ENCODE measurements around the gene DIAPH3.

The DIAPH3 gene

DNA sequence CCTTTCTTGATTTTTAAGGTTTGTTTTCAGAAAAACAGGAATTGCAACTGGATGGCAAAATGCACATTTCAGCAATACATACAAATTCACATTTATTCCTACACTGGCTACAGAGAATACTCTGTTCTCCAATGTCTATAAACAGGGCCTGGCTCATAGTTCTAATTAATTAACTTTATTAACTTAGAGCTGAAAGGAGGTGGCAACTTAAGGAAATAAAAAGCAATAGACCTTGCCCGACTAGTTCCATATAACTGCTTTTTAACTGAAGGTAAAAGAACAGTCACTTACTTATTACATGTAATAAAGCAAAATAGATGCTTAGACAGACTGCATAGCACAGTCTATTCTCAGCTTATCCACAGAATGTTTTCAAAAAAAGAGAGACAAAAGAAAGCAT is 498.5 kb downstream of the DIAPH3 start:
- Mint-ChIP-seq H3K4me1 (ENCODE audit: low read depth) (no peaks in the 10 kb centered on the region), H3K27ac (no peak overlapping the region), H3K27me3 (no peaks in the 10 kb centered on the region), H3K9me3 (ENCODE audit: low read depth) (no peaks in the 10 kb centered on the region), H3K36me3 (no peaks in the 10 kb centered on the region), H3K4me3 (no peak overlapping the region)

DNA sequence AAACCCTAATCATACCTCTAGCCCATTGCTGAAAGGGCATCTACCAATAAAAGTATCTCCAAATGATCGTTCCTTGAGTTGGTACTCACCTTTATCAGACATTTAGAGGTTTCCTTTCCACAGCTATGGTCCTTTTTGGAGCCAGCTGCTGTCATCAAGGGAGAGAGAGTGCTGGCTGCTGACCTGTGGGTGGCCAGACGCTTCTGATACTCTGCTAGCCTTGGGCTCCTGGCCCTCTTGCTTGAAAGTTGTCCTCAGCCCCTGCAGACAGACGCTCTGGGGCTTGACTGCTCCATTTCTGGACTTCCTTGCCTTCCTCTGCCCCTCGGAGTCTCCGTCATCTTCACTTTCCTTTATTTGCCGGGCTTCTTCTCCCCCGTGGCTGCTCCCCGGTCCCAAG is 499.1 kb downstream of the DIAPH3 start:
- no peaks in the 10 kb centered on the region for H3K9me3 Mint-ChIP-seq (ENCODE audit: low read depth)
- no peaks in the 10 kb centered on the region for H3K27me3 Mint-ChIP-seq
- H3K4me1 Mint-ChIP-seq (ENCODE audit: low read depth) = no peaks in the 10 kb centered on the region
- no peak overlapping the region for H3K27ac Mint-ChIP-seq
- no peak overlapping the region for H3K4me3 Mint-ChIP-seq
- no peaks in the 10 kb centered on the region for H3K36me3 Mint-ChIP-seq

DNA sequence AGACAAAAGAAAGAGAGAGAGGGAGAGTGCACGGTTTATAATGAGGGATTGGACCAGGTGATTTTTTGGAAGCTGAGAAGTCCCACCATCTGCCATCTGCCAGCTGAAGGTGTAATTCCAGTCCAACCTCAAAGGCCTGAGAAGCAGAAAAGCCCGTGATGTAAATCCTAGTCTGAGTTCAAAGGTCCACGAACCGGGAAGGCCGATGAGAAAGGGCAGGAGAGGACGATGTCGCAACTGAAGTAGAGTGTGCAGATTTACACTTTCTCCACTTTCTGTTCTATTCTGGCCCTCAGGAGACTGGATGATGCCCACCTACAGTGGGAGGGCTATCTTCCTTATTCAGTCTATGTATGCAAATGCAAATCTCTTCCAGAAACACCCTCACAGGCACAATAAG is 500.0 kb downstream of the DIAPH3 start:
- Mint-ChIP-seq H3K27me3 (no peaks in the 10 kb centered on the region), H3K4me3 (no peak overlapping the region), H3K4me1 (ENCODE audit: low read depth) (no peaks in the 10 kb centered on the region), H3K9me3 (ENCODE audit: low read depth) (no peaks in the 10 kb centered on the region), H3K27ac (no peak overlapping the region), H3K36me3 (no peaks in the 10 kb centered on the region)

DNA sequence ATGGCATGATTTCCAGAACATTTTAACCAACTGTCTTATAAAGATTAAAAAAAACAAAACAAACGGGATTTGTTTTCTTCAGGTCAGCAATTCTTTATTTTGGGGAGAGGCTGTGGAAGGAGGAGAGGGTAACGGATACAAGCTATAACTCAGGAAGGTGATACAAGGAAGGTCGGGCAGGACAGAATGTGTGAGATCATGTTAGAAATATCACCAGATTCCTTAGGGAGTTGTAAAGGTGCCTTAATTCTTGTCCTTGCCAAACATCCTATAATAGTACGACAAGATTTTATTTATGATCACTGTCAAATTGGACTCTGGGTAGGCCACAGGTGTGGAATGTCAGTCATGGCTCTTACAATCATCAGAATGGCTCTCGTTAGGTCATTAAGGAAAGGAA is 503.1 kb downstream of the DIAPH3 start:
- Mint-ChIP-seq H3K27me3 (no peaks in the 10 kb centered on the region), H3K4me3 (no peak overlapping the region), H3K9me3 (ENCODE audit: low read depth) (no peaks in the 10 kb centered on the region), H3K27ac (no peak overlapping the region), H3K4me1 (ENCODE audit: low read depth) (no peaks in the 10 kb centered on the region), H3K36me3 (no peaks in the 10 kb centered on the region)

DNA sequence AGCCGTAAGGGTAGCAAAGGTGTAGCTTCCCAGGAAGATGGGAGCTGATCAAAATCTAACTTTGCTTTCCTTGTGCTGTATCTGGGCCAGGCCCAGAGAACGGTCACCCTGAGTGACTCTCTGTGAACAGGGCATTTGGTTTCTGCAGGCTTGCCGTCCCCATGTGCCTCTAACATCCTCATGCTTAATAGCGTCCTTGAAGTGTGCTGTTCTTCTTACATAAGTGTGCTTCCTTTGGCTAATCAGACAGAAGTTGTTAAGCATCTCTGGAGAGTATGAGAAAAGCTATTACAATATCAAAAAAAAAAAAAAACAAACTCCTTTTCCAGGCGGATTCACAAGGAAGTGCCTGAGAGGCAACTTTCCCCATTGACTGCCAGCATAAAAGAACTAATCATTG is 503.7 kb downstream of the DIAPH3 start:
- Mint-ChIP-seq H3K36me3 (no peaks in the 10 kb centered on the region), H3K27ac (no peak overlapping the region), H3K9me3 (ENCODE audit: low read depth) (no peaks in the 10 kb centered on the region), H3K4me1 (ENCODE audit: low read depth) (no peaks in the 10 kb centered on the region), H3K27me3 (no peaks in the 10 kb centered on the region), H3K4me3 (no peak overlapping the region)

DNA sequence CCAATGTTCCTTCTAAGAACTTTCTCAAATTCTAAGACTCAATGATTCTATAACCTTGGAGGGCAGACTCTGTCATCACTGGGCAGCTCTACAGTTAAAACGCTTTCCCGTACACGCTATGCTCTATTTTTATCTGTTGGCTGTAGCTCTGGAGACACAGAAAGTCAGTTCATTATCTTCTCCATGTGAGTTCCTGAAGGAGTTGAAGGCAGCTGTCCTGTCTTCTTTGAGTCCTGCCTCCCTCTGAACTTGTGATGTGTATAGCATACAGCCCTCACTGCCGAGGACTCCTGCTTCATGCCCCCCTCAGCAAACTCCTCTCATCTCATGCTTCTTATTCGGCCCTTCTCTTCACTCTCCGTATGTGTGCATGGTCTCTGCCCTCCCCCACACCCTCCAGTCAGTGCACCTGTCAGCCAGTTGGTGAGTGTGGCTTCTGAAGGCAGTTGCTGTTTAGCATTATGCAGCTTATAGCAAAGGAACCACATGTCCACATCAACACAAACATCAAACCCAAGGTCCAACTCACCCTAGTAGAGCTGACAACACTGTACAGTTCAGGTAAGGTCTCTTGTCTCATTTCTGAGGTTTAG is 504.9 kb downstream of the DIAPH3 start:
- Mint-ChIP-seq H3K27ac (no peak overlapping the region), H3K36me3 (no peaks in the 10 kb centered on the region), H3K27me3 (no peaks in the 10 kb centered on the region), H3K9me3 (ENCODE audit: low read depth) (no peaks in the 10 kb centered on the region), H3K4me1 (ENCODE audit: low read depth) (no peaks in the 10 kb centered on the region), H3K4me3 (no peak overlapping the region)

DNA sequence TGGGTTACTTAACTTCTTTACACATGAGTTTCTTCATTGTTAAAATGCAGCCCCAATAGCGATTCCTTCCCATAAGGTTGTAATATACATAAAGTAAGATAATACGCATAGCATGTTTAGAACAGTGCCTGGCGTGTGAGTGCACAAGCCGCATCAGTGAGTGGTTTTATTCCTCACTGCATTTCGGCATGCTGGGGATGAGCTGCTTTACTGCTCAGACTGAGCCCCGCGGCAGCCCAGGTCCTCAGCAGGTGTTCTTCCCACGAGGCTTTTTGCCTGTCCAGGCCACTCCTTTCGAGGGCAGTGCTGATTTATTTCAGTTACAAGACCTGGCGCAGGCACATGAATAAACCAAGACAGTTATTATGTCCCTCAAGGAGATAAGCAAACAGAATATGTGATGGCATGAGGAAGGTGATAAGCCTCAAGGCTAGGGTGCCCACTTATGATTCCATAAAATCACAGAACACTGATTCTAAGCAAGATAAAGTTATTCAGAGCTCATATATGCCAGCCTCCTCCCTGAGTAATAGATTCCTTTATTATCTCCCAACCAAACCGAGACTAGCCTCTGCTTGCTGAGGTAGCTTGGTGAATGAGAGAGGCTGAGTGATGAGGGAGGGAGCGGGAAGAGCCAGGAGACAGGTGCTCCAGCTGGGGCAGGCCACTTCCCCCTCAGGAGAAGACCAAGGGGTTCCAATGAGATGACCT is 505.5 kb downstream of the DIAPH3 start:
- Mint-ChIP-seq H3K27me3 (no peaks in the 10 kb centered on the region), H3K27ac (no peak overlapping the region), H3K9me3 (ENCODE audit: low read depth) (no peaks in the 10 kb centered on the region), H3K36me3 (no peaks in the 10 kb centered on the region), H3K4me1 (ENCODE audit: low read depth) (no peaks in the 10 kb centered on the region), H3K4me3 (no peak overlapping the region)

DNA sequence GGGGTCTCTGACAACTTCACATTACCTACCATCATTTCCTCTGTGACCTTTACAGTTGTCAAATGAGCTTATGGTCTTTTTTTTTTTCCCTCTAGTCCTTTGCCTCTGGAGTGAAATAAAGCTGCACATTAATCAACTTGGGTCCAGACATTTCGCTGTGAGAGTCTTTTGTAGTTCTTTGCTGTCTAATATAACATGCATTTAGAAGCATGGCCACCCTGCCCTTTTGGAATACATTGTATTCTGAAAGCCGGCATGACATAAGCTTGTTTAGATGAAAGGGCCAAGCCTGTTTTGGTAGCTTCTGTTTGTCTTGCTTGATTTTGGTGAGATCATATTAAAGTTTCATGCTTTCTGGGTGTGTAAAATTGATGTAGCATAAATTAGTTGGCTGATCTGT is 509.8 kb downstream of the DIAPH3 start:
- Mint-ChIP-seq H3K9me3 (ENCODE audit: low read depth) (no peaks in the 10 kb centered on the region), H3K27ac (no peak overlapping the region), H3K4me1 (ENCODE audit: low read depth) (no peaks in the 10 kb centered on the region), H3K4me3 (no peak overlapping the region), H3K27me3 (peaks cover 5% of the 10 kb centered on the region), H3K36me3 (no peaks in the 10 kb centered on the region)

DNA sequence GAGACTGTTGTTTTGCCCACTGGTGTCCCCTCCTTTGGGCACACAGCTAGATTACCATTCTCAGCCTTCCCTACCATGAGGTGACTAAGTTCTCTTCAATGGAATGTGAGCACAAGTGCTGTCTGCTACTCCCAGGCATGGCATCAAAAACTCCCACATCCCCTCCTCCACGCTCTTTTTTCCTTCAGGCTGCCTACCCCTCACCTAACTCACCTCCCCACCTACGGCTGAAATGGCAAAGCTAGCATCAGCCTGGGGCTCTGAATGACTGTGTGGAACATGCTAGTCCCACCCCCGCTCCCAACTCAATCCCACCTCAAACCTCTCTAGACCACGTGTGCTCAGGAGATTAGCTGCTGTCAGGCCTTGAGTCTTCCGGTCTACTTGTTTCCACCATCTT is 512.2 kb downstream of the DIAPH3 start:
- Mint-ChIP-seq H3K27me3 (peaks cover 5% of the 10 kb centered on the region), H3K9me3 (ENCODE audit: low read depth) (no peaks in the 10 kb centered on the region), H3K27ac (no peak overlapping the region), H3K36me3 (no peaks in the 10 kb centered on the region), H3K4me3 (no peak overlapping the region), H3K4me1 (ENCODE audit: low read depth) (no peaks in the 10 kb centered on the region)

DNA sequence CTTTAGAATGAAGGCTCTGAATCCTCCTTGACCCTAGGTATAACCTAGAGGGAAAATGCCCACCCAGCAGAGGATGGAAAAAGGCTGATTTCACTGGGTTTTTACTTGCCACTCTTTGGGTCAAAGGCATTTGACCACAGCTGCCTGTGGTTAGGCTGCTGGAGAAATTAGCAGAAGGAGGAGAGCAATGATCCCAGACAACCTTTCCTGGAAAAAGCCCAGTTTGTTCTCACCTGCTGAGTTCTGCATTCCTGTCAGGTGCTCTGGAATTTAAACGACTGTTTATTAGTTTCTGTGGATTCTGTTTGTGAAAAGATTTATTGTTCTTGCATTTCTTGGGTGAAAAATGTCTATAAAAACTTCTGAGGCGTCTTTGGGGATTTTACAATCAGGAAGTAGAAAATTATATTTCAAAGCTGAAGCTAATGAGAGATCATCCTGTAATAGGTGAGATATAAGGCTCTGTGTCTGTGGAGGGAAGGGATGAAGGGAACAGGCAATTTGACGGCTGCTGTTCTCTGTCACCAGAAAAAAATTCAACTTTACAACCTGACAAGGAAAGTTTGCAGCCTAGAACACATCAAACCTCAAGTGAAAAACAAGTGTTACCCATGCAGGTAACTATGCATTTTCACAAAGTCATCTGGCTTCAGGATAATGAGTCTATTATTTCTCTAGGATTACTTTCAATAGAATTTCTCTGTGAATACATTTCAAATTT is 519.7 kb downstream of the DIAPH3 start:
- Mint-ChIP-seq H3K9me3 (ENCODE audit: low read depth) (no peaks in the 10 kb centered on the region), H3K4me1 (ENCODE audit: low read depth) (no peaks in the 10 kb centered on the region), H3K4me3 (no peak overlapping the region), H3K27ac (no peak overlapping the region), H3K27me3 (no peaks in the 10 kb centered on the region), H3K36me3 (no peaks in the 10 kb centered on the region)

DNA sequence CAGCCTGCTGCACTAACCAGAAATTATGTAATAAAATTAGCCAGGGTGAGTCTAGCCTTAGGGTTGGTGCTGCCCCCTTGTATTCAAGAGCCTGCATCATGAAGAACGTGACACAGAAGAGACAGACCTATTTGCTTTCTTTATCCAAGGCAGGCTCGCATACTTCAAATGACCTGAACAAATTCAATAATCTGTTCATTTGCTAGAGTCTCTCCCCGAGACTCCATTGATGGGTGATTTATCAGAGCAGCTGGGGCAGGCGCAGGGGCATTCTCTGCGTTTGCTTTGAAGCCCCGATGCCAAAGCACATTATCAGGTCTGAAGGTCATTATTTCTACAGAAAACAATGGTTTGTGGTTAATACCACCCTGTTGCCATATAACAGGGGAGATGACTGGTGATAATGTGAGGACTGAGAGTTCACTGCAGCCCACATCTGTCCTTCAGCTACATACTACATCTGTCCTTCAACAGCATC is 520.3 kb downstream of the DIAPH3 start:
- H3K9me3 Mint-ChIP-seq (ENCODE audit: low read depth) = no peaks in the 10 kb centered on the region
- no peak overlapping the region for H3K4me3 Mint-ChIP-seq

DNA sequence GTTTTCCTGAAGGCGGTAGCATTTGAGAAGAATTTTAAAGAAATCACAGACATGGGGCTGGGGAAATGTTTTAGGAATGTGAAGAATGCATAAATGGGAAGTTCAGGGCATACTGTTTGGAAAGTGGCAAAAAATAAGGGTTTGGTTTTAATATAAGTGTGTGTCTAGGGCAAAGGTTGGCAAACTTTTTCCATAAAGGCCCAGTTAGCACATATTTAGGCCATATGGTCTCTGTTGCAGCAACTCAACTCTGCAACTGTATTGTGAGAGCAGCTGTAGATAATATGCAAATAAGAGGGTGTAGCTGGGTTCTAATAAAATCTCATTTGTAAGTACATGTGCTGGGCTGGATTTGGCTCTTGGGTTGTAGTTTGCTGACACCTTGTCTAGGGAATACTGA is 521.9 kb downstream of the DIAPH3 start:
- H3K36me3 Mint-ChIP-seq = no peaks in the 10 kb centered on the region
- H3K9me3 Mint-ChIP-seq (ENCODE audit: low read depth) = no peaks in the 10 kb centered on the region
- H3K4me1 Mint-ChIP-seq (ENCODE audit: low read depth) = no peaks in the 10 kb centered on the region
- no peak overlapping the region for H3K27ac Mint-ChIP-seq
- no peaks in the 10 kb centered on the region for H3K27me3 Mint-ChIP-seq
- no peak overlapping the region for H3K4me3 Mint-ChIP-seq

More for the DNA sequence above, 520.3 kb downstream of the DIAPH3 start:
- Mint-ChIP-seq H3K27me3 (no peaks in the 10 kb centered on the region), H3K36me3 (no peaks in the 10 kb centered on the region), H3K4me1 (ENCODE audit: low read depth) (no peaks in the 10 kb centered on the region), H3K27ac (no peak overlapping the region)

DNA sequence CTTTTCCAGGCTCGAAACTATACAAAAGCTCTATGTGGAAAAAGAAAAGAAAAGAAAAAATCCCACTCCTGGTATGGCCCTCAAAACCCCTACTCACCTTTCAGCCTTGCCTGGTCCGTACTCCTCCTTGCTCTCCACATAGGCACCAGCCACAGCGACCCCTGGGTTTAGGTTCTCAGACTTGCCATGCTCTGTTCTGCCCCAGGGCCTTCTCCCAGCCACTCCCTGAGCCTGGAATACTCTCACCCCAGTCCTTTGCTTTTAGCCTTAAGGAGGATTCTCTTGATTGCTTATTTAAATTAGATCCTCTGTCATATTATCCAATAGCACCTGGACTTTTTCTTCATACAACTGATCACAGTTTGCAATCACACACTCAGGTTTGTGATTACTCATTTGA is 522.5 kb downstream of the DIAPH3 start:
- Mint-ChIP-seq H3K4me3 (no peak overlapping the region), H3K27me3 (peaks cover 1% of the 10 kb centered on the region), H3K27ac (no peak overlapping the region), H3K9me3 (ENCODE audit: low read depth) (no peaks in the 10 kb centered on the region), H3K4me1 (ENCODE audit: low read depth) (no peaks in the 10 kb centered on the region), H3K36me3 (no peaks in the 10 kb centered on the region)

DNA sequence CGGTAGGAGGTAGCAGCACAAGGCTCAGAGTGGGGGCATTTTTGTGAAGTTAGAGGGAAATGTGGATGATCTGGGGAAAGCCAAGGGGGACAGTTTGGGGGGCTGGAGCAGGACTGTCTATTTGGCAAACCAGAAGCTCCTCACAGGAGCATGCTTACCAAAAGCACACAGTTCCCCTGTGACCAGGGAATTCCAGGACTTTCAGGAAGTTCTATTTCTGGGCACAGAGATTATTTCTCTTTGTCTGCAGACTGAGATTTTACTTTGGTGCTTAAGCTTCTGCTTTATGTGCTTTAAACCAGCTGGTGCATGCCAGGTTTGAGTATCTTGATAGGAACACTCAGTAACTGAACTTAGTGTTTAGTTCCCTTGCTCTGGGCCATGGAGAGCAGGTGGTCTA is 525.3 kb downstream of the DIAPH3 start:
- Mint-ChIP-seq H3K27me3 (peaks cover 1% of the 10 kb centered on the region), H3K4me1 (ENCODE audit: low read depth) (no peaks in the 10 kb centered on the region), H3K36me3 (no peaks in the 10 kb centered on the region), H3K4me3 (no peak overlapping the region), H3K27ac (no peak overlapping the region), H3K9me3 (ENCODE audit: low read depth) (no peaks in the 10 kb centered on the region)

DNA sequence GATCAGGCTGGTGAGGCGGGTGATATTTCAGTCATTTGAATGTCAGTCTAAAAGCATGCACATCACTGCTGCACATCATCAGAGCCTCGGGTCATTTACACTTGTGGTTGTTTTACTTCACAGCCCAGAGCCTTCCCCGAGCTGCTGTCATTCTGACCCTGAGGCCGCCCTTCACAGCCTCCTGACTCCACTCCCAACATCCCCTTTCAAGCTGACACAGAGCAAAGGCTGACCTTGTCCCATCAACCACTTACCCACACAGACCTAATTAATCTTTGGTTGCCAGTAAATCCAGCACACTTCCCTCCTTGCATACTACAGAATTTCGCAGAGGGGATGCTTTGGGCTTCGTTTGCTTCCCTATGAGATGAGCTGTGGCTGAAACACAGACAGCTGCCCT is 528.1 kb downstream of the DIAPH3 start:
- no peaks in the 10 kb centered on the region for H3K9me3 Mint-ChIP-seq (ENCODE audit: low read depth)
- peaks cover 1% of the 10 kb centered on the region for H3K27me3 Mint-ChIP-seq
- H3K4me3 Mint-ChIP-seq = no peak overlapping the region
- H3K36me3 Mint-ChIP-seq = no peaks in the 10 kb centered on the region
- H3K4me1 Mint-ChIP-seq (ENCODE audit: low read depth) = no peaks in the 10 kb centered on the region
- H3K27ac Mint-ChIP-seq = no peak overlapping the region
